Measurements from ENCODE around the gene TGFBR3. TPM values are rescaled to one million over a fixed set of nuclear protein-coding genes. Genes with fewer than 3 reads are reported as not detected.

The TGFBR3 gene
- total and polyA plus RNA-seq, 2 of the 13 experiments (the other 11 are each of a cell fraction or from before 2014, with no cell fraction given): 76.5 to 195 TPM

GRCh38 chr1:91650764-91651163 is 235.2 kb downstream of the TGFBR3 start (continued):
- no peak for TF ChIP-seq HHEX (CRISPR knock-in tag; IDR thresholded peaks at IDR 0.05)
- no peak for TF ChIP-seq ZNF382 (CRISPR knock-in tag; IDR thresholded peaks at IDR 0.05; ENCODE audit: borderline replicate concordance)
- TF ChIP-seq, protein P1, sequence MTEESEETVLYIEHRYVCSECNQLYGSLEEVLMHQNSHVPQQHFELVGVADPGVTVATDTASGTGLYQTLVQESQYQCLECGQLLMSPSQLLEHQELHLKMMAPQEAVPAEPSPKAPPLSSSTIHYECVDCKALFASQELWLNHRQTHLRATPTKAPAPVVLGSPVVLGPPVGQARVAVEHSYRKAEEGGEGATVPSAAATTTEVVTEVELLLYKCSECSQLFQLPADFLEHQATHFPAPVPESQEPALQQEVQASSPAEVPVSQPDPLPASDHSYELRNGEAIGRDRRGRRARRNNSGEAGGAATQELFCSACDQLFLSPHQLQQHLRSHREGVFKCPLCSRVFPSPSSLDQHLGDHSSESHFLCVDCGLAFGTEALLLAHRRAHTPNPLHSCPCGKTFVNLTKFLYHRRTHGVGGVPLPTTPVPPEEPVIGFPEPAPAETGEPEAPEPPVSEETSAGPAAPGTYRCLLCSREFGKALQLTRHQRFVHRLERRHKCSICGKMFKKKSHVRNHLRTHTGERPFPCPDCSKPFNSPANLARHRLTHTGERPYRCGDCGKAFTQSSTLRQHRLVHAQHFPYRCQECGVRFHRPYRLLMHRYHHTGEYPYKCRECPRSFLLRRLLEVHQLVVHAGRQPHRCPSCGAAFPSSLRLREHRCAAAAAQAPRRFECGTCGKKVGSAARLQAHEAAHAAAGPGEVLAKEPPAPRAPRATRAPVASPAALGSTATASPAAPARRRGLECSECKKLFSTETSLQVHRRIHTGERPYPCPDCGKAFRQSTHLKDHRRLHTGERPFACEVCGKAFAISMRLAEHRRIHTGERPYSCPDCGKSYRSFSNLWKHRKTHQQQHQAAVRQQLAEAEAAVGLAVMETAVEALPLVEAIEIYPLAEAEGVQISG (CRISPR knock-in tag; IDR thresholded peaks at IDR 0.05): no peak
- TF ChIP-seq ZNF564 (CRISPR knock-in tag; IDR thresholded peaks at IDR 0.05): no peak
- no peak for TF ChIP-seq ZNF703 (CRISPR knock-in tag; IDR thresholded peaks at IDR 0.05; ENCODE audit: borderline replicate concordance)
- TF ChIP-seq ZNF879 (CRISPR knock-in tag; IDR thresholded peaks at IDR 0.05): no peak
- TF ChIP-seq PRPF4 (IDR thresholded peaks at IDR 0.05; ENCODE audit: low read depth, low read length, poor library complexity, severe bottlenecking): no peak
- no peak for TF ChIP-seq ZNF10 (CRISPR knock-in tag; IDR thresholded peaks at IDR 0.05; ENCODE audit: borderline replicate concordance, low read depth)

GRCh38 chr1:91647061-91647460 is 238.9 kb downstream of the TGFBR3 start:
- H3K9me3 ChIP-seq (ENCODE audit: low read length): no peaks in the 10 kb centered on the region
- no peaks in the 10 kb centered on the region for H4K20me1 ChIP-seq (ENCODE audit: insufficient read depth, low read length)
- H3K36me3 ChIP-seq (replicated peaks in 1 of 2; ENCODE audit: control insufficient read depth in 1 of 2, insufficient read depth in 2 of 2, low read length in 2 of 2): no peaks in the 10 kb centered on the region
- ChIA-PET CTCF (ENCODE audit: low intra/inter-chr PET ratio, low total read pairs) (no interaction called here), POLR2A (no interaction called here)
- no peaks in the 10 kb centered on the region for H3K4me1 ChIP-seq (ENCODE audit: insufficient read depth, low read length)
- H3K27ac ChIP-seq (ENCODE audit: extremely low read length, insufficient read depth, low read length): no peak overlapping the region
- H3K79me2 ChIP-seq (ENCODE audit: insufficient read depth, low read length): no peaks in the 10 kb centered on the region
- TF ChIP-seq CHCHD3 (CRISPR knock-in tag; IDR thresholded peaks at IDR 0.05): no peak
- in situ Hi-C loops (cut with HindIII; ENCODE audit: extremely low pct_ligation_motif_present, low pct_unique_long_range_greater_than_20kb): no loop called here
- intact Hi-C loops (cut with micrococcal nuclease; ENCODE audit: unreplicated experiment): no loop called here
- peaks cover 0 to 5% of the 10 kb centered on the region in 2 experiments; a peak in 1 of 5 replicates for H3K27me3 ChIP-seq (ENCODE audit: control insufficient read depth in 1 of 2, insufficient read depth in 2 of 2, low read length in 2 of 2)
- no peak for DNase-seq (ENCODE audit: low spot score)
- no peak overlapping the region for H3K9ac ChIP-seq (ENCODE audit: insufficient read depth, low read depth, low read length)
- no peak overlapping the region for H3K4me3 ChIP-seq (replicated peaks in 1 of 3; ENCODE audit: insufficient read depth in 1 of 3, low read depth in 2 of 3, low read length in 3 of 3)
- H3K4me2 ChIP-seq (ENCODE audit: low read depth, low read length): no peak overlapping the region
- 40% methylated on average over 2 of the region's 2 CpGs for WGBS (ENCODE audit: low lambda C conversion rate)
- no peak overlapping the region for H2AFZ ChIP-seq (ENCODE audit: low read length)
- no peak for ATAC-seq
- no TSS peak for BruUV-seq (replicated peaks)
- no peak for FAIRE-seq
